ENCODE data around the gene SLC15A2.
"Not testable (repeated sequence)": the region's sequence is repeated elsewhere in the genome, so short reads cannot be mapped to it uniquely, and the experiment has no call there.

The SLC15A2 gene, protein sequence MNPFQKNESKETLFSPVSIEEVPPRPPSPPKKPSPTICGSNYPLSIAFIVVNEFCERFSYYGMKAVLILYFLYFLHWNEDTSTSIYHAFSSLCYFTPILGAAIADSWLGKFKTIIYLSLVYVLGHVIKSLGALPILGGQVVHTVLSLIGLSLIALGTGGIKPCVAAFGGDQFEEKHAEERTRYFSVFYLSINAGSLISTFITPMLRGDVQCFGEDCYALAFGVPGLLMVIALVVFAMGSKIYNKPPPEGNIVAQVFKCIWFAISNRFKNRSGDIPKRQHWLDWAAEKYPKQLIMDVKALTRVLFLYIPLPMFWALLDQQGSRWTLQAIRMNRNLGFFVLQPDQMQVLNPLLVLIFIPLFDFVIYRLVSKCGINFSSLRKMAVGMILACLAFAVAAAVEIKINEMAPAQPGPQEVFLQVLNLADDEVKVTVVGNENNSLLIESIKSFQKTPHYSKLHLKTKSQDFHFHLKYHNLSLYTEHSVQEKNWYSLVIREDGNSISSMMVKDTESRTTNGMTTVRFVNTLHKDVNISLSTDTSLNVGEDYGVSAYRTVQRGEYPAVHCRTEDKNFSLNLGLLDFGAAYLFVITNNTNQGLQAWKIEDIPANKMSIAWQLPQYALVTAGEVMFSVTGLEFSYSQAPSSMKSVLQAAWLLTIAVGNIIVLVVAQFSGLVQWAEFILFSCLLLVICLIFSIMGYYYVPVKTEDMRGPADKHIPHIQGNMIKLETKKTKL

DNA sequence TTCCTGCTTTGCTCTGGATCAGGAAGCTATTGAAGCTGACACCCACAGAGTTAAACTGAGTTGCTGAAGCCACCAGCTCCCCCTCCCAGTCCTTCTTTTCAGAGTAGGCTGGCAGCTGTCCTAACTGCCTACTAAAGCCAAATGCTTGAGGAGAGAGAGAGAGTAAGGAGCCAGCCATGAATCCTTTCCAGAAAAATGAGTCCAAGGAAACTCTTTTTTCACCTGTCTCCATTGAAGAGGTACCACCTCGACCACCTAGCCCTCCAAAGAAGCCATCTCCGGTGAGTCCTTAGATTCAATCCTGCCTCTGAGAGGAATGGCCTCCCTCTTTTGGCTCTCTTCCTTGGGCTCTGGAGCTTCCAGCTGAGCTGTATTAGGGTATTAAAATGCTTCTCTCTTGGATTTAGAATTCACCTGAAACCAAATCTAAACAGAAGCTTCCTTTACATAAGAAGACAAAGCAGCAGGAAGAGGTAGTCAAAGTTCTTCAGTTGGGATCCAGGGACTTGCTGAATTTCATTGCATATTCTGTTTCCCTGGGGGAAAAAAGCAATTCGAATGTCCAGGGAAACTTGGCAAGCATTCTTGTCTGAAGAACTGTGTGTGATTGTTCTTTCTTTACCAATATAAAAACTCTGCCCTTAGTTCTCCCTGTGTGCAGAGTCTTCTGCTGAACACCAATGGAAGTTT is at the start of gene SLC15A2:
Gene SLC15A2 (plus strand): TSS at position 101 of the 690 bp plus-strand sequence. CDS start 76 bp downstream, at position 177.
- FAIRE-seq: no peak

DNA sequence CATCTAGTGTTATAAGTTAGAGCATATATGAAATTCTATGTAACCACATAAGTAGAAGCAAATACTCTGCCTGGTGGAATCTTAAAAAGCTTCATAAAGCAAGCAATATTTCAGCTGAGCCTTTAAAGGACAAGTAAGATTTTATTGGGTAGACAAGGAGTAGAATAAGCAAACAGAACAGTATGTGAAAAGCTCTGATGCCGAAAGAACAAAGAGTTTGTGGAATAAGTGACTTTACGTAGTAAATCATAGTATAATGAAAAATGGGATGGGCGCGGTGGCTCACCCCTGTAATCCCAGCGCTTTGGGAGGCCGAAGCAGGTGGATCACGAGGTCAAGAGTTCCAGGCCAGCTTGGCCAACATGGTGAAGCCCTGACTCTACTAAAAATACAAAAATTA is 49.3 kb upstream of the SLC15A2 start:
- FAIRE-seq: no peak

- no peak for FAIRE-seq
Observed at GRCh38 chr3:121852256-121852655, 41.9 kb upstream of the SLC15A2 start.

GRCh38 chr3:121855555-121855954 is 38.6 kb upstream of the SLC15A2 start:
- FAIRE-seq: no peak

- not testable (repeated sequence) for FAIRE-seq
Observed at GRCh38 chr3:121857778-121858177, 36.4 kb upstream of the SLC15A2 start.

GRCh38 chr3:121863247-121863646 is 31.0 kb upstream of the SLC15A2 start:
- FAIRE-seq: not testable (repeated sequence)

DNA sequence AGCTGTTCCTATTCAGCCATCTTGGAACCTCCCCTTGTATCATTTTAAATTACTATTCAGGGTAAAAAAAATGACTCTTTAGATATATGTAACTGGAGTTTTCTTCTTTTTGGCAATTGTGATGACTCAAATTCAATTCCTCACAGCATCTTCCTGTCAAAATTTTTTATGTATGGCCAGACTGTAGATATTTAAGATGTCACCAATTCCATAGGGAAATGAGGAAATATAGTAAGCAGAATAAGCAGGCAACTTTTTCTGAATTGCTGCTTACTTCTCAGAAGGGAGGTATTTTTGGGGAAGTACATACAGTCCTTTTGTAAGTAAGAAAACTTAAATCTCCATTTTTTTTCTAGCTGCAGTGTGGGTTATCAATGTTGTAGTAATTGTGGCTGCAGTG is 30.4 kb upstream of the SLC15A2 start:
- FAIRE-seq: no peak

- FAIRE-seq: no peak
Observed at GRCh38 chr3:121869736-121870135, 24.5 kb upstream of the SLC15A2 start.

DNA sequence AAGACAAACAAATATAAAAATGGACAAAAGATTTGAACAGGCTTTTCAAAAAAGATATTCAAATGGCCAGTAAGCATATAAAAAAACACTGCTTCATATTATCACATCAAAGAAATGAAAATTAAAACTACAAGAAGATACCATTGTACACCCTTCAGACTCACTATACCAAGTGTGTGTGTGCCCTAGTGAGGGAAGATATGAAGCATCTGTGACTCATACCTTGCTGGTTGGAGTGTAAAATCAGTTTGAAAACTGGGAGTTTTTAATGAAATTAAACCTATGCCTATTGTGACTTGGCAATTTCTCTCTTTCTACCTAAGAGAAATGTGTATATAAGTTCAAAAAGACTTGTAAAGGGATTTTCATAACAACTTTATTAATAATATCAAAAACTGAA is 23.5 kb upstream of the SLC15A2 start:
- no peak for FAIRE-seq

DNA sequence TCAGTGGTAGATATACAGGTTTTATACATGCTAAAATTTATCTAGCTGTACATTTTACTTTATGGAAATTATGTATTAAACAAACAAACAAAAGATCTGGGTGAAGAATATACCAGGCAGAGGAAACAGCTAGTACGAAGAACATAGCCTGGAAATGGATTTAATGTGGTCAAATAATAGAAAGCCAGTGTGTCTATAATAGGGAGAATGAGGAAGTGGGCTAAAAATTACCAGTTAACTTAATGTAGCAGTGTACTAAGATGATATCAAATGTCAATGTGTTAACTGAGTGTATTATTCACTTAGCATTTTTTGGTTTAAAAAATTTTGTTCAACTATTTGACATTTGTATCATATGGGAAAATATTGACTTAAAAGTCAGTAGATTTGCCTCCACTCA is 22.8 kb upstream of the SLC15A2 start:
- no peak for FAIRE-seq

DNA sequence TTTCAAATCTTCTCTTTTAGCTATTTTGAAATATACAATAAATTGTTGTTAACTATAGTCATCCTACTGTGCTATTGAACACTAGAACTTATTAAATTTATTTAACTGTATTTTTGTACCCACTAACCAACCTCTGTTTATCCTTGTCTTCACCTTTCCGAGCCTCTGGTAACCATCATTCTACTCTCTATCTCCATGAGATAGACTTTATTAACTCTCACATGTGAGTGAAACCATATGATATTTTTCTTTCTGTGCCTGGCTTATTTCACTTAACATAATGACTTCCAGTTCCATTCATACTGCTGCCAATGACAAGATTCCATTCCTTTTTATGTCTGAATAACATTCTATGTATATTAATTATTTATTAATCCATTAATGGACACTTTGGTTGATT is 15.8 kb upstream of the SLC15A2 start:
- no peak for FAIRE-seq

DNA sequence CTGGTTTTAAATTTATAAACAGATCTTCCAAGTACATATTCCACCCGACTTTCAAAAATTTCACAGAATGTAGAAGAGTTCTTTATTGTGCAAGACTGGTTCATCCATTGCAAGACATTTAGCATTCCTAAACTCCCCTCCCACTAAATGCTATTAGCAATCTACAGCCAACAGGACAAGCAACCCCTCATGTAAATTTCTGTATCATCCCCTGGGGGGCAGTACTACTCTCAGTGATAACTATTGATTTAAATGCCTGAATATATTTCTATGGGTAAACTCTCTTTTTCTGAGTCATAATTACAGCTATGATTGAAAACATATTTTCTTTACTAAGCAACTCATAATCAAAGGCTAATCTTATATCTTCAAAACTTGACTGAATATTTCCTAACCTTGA is 10.7 kb upstream of the SLC15A2 start:
- no peak for FAIRE-seq

DNA sequence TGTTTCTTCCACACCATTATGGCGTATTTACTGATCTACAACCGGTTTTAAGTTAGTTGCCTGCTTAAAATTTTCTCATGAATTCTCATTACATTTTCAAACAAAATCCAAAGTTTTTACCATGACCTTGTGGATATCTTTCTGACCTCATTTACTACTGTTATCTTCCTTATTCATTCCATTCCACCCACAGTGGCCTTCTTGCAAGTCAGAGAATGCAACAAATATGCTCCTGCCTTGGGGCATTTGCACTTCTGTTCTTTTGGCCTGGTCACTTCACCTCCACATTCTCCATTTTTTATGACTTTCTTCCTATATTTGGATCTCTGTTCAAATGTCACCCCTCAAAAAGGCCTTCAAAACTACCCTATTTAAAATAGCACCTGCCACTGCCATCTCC is 8.8 kb upstream of the SLC15A2 start:
- no peak for FAIRE-seq

- FAIRE-seq: no peak
Observed at GRCh38 chr3:121895121-121895520, 920 bp downstream of the SLC15A2 start.

- FAIRE-seq: no peak
Observed at GRCh38 chr3:121895736-121896135, 1.5 kb downstream of the SLC15A2 start.

GRCh38 chr3:121896823-121897222 is 2.6 kb downstream of the SLC15A2 start:
- no peak for FAIRE-seq

DNA sequence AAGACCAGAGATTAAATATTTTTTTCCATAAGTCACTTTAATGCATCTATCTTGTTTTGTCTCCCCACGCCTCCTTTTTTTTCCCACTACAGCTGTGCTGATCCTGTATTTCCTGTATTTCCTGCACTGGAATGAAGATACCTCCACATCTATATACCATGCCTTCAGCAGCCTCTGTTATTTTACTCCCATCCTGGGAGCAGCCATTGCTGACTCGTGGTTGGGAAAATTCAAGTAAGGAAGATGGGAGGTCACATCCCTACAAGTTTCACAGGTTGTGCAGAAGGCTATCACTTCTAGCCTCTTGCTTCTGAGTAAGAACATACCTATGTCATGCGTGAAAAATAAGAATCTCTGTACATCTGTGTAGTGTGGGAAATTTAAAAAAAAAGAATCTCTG is 3.1 kb downstream of the SLC15A2 start:
- FAIRE-seq: no peak

- no peak for FAIRE-seq
Observed at GRCh38 chr3:121913305-121913990, 19.2 kb downstream of the SLC15A2 start.

DNA sequence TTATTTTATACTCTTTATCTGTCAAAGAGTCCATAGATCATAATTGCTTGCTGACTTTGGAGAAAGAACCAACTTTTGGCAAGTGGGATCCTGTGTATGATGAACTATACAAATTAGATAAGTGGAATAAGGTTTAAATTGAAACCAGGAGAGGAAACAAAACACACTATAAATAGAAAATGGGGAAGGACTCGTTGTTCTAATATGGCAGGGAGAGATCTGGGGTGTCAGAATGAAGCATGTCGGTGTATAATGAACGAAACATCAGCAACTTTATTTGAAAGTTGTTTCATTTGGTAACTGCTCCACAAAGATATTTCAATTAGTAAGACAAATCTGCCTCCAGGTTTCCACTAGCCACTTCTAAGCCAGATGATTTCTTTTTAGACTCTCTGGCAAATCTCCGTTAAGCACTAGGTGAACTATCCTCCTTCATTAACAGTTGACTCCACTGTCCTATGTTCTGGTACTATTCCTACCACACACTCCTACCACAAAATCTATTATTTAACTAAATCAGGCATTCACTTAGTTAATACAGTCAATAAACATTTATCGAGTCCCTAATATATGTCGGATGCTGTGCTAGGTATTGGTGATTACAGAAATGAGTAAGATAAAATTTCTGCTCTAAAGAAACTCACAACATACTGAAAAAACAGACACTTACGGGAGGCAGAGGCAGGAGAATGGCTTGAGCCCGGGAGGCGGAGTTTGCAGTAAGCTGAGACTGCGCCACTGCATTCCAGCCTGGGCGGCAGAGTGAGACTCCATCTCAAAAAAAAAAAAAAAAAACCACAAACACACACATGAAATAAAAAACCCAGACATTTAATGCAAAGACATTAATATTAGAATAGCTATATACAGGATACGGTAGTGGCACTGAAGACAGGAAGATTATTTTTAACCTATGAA is 20.1 kb downstream of the SLC15A2 start:
- no peak for FAIRE-seq

GRCh38 chr3:121916189-121916588 is 22.0 kb downstream of the SLC15A2 start:
- no peak for FAIRE-seq

DNA sequence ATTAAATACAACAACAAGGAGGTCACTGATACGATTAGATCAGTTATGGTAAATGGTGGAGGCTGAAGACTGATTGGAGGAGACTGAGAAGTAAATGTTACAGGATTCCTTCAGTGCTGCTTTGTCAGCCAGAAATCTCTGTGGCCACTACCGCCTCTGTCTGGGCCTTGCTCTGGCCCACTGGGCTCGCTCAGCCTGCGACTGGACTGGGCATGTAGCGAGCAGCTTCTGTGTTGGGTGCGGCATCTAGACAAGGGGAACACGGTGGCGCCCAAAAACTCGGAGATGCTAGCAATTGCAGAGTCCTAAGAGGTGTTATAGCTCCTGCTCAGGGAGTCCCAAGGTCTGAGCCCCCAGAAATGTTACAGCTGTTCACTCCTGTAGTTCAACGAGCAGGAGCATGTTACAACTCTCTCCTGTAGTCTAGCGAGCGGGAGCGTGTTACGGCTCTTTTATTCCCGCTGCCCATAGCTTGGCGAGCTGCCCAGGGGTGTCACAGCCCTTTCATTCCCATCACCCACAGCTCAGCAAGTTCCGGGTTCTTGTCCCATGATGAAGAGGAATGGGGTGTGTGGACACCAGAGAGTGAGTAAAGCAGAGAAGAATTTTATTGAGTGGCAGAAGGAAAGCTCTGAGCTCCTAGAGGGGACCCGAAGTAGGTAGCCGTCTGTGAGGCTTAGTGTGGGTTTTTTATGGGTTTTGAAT is 24.7 kb downstream of the SLC15A2 start:
- no peak for FAIRE-seq

Measured in colon (tissue), 2 donors.